CD4-positive, alpha-beta T cell treated with Interferon alpha-2 for 1 hour (primary cell): ENCODE results near the gene CYP4F2.
"Not testable (repeated sequence)": the region's sequence is repeated elsewhere in the genome, so short reads cannot be mapped to it uniquely, and the experiment has no call there.

Source experiments
- DNase-seq, 2 donors: peaks; one replicate each; pipeline ENCODE4 v3.0.0-alpha.2; 2020 to 2022

The CYP4F2 gene

GRCh38 chr19:15899561-15899960, 1.7 kb upstream of the CYP4F2 start:
- DNase-seq: not testable (repeated sequence)

- no peak for DNase-seq
Measured at GRCh38 chr19:15897026-15897737, 692 bp downstream of the CYP4F2 start.

- no peak for DNase-seq
Measured at GRCh38 chr19:15895876-15896430, 1.9 kb downstream of the CYP4F2 start.

- no peak for DNase-seq
Measured at GRCh38 chr19:15894359-15894758, 3.5 kb downstream of the CYP4F2 start.

- DNase-seq: no peak
Measured at GRCh38 chr19:15893477-15893876, 4.4 kb downstream of the CYP4F2 start.

GRCh38 chr19:15892012-15892411, 5.9 kb downstream of the CYP4F2 start:
- no peak for DNase-seq

- no peak for DNase-seq
Measured at GRCh38 chr19:15891434-15891833, 6.4 kb downstream of the CYP4F2 start.

- DNase-seq: not testable (repeated sequence)
Measured at GRCh38 chr19:15889339-15889738, 8.5 kb downstream of the CYP4F2 start.

GRCh38 chr19:15885919-15886318, 12.0 kb downstream of the CYP4F2 start:
- DNase-seq: no peak

- no peak for DNase-seq
Measured at GRCh38 chr19:15885167-15885566, 12.7 kb downstream of the CYP4F2 start.

GRCh38 chr19:15883329-15883728, 14.5 kb downstream of the CYP4F2 start:
- not testable (repeated sequence) for DNase-seq

GRCh38 chr19:15874821-15875474, 22.9 kb downstream of the CYP4F2 start:
- no peak for DNase-seq

- DNase-seq: not testable (repeated sequence)
Measured at GRCh38 chr19:15873771-15874170, 24.1 kb downstream of the CYP4F2 start.

GRCh38 chr19:15871570-15871969, 26.3 kb downstream of the CYP4F2 start:
- DNase-seq: peak; percentile 1 to 3

- no peak for DNase-seq
Measured at GRCh38 chr19:15869873-15870272, 28.0 kb downstream of the CYP4F2 start.

- peak; percentile 24 to 61 for DNase-seq
Measured at GRCh38 chr19:15869109-15869555, 28.7 kb downstream of the CYP4F2 start.

GRCh38 chr19:15866636-15867035, 31.2 kb downstream of the CYP4F2 start:
- DNase-seq: no peak

- no peak for DNase-seq
Measured at GRCh38 chr19:15864824-15865223, 33.0 kb downstream of the CYP4F2 start.

- DNase-seq: no peak
Measured at GRCh38 chr19:15863272-15863671, 34.6 kb downstream of the CYP4F2 start.

GRCh38 chr19:15862444-15862843, 35.4 kb downstream of the CYP4F2 start:
- DNase-seq: no peak

- no peak for DNase-seq
Measured at GRCh38 chr19:15860522-15860921, 37.4 kb downstream of the CYP4F2 start.

GRCh38 chr19:15859187-15859586, 38.7 kb downstream of the CYP4F2 start:
- DNase-seq: no peak

- DNase-seq: no peak
Measured at GRCh38 chr19:15850385-15850784, 47.5 kb downstream of the CYP4F2 start.

GRCh38 chr19:15846923-15847322, 51.0 kb downstream of the CYP4F2 start:
- DNase-seq: no peak
